GM19452 (cell line): ENCODE results near the gene PLXDC1.

ENCODE experiments used
- ATAC-seq: cut with Tn5 transposase; IDR thresholded peaks from one replicate; pipeline ENCODE4 v1.9.1; 2021; ENCODE audit not compliant: unreplicated experiment

PLXDC1 gene

DNA sequence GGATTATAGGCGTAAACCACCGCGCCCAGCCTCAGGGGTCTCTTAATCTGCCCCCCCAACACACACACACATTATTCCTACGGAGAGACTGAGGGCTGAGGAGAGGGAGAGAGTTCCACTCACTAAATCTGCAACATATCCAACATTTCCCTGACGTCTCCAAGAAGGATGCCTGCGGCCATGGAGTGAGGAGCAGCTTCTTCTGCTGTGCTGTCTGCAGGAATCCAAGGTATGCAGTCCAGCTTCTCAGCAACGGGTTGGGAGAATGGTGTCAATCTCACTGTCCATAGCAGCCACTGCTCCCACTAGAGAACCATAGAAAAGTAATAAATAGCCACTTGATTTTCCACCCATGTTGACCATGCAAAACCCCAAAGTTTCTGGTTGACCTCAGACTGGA, 5.1 kb upstream of the PLXDC1 start:
- ATAC-seq, result no peak

DNA sequence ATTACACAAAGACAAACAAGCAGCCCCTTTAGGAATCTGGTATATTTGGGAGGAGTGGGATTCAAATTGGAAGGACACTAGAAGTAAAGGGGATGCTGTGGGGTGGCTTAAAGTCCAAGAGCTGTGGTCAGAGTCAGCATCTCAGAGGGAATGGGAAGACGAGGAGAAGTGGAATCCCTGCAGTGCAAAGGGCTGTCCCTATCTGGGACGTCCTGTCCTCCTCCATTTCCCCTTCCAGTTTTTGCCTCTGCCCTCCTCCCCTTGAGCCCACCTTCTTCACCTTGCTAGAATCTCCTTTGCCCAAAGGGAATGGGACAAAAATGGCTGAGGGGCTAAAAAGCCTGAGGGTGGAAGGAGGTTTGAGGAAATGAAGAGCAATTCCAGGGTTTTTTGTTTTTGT, 4.2 kb upstream of the PLXDC1 start:
- no peak for ATAC-seq

DNA sequence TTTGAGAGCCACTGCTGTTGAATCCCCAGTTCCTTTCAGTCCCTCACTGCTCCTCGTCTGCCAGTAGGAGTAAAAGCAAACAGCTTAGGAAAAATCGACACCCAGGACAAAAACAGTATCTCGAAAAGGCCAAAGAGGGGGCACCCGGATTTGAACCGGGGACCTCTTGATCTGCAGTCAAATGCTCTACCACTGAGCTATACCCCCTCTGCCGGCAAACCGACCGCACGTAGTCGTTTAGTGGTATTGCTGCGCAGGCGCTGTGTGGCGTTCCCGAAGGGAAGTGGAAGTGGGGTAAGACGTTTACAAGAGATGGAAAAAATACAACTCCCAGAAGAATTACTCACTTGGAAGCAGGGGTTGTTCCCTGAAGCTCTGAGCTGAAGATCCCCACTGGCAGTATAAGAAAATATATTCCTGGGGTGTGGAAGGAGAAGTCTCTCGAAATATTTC, 2.2 kb upstream of the PLXDC1 start:
- peak; percentile 50 for ATAC-seq

DNA sequence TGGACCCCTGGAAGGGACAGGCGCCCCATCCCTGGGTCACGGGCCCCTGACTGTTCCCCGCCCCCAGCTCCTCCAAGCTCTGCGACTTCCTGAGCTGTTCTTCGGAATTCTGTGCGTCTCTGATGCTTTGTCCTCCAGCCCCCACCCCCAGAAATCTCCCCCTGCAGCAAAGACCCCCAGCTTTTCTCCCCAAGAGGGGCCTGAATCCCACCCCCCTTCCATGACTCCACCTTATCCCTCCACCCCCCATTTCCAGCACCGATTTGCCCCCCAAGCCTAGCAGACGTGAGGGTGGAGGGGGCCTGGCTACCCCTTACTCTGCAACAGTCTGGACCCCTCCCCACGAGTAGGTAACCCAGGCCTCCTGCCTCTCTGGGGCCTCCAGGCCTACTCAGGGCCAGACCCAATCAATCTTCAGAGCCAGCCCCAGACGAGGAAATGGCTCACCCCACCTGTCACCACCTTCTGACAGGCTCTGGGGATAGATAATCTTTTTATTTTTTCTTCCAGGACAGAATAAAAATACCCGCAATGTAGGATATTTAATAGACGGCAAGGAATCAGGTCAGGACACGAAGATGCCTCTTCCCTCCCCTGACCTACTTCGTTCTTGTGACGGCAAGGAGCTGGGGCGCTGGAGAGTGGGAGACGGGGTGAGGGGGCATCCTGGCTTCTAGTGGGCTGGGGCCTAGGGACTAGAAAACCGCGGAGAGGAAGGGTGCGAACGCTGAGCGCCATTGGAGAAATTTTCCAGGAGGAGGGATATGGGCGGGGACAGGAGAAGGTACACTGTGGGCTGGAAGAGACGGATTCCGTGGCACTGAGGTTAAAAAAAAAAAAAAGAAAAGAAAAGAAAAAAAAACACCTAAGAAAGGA, 744 bp upstream of the PLXDC1 start:
- no peak for ATAC-seq

DNA sequence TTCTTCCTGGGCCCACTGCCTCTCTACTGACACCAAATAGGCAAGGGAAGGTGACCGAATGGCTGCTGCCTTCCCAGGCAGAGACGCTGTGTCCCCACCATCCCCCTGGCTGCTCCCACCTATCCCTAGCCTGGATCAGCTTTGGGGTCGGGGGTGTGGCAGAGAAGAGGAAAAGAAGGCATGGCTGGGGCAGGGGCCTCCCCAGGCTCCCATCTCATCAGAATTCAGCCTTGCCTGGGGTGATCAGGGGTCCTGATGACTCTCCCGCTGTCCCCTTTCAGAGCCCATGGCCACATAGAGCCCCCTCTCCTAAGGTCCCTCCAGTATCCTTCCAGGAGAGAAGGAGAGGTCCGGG, 665 bp downstream of the PLXDC1 start:
- no peak for ATAC-seq

DNA sequence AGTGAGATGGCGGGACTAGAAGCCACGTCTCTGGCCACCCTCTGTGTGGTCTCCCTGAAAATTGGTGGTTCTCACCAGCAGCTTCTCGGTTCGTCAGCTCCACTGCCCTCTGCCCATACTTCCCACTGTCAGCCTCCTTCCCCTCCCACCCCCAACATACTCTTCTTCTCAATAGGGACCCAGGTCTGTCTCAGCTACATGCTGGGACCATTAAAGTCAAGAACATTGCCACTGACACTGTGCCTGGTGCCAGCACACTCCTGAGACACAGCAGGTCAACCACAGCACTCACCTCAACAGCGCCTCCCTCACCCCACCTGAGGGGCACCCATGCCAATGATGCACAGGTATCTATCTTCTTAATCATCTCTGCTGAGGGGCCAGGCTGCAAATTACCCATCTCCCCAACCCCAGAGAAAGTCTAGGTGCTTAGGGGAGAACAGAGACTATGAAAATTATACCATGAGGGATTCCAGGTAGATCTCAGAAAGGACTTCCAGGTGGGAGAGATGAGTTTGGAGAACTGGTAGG, 1.3 kb downstream of the PLXDC1 start:
- ATAC-seq, result no peak

DNA sequence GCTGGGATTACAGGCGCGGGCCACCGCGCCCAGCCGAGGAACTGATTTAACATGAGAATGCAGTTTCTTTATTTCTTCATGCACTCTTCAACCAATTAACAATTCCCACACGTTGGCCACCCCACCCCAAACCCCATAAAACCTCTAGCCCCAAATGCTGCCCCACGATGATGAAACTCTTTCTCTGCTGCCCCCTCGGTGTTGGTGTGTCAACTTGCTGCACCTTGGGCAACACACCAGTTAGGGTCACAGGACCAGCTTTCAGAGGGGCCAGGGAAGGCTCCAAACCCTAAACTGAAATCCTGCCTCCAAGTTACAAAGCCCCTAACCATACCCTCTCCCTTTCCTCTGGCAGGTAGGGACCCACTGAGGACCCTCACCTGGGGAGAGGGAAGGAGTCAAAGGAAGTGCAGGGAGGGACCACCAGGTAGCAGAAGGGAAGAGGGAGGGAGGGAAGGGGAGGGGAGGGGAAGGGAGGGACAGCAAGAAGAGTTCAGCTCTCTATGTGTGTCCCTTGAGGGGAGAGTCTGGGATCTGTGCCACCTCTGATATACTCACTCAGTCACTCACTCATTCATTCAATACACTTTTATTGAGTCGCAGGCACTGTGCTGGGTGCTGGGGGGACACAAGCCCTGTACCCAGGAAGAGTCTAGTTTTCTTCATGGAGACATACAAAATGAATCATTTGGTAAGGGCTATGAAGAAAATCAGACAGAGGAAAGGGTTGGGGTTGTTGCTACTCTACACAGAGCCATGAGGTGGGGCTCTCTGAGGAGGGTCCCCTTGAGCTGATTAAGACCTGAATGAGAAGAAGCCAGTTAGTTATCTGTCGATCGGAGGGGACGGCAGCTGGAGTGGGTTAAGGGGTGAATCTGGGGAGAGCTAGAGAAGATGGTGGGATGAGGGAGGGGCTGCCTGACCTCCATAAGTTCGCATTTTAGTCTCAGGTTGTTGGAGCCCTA, 3.9 kb downstream of the PLXDC1 start:
- no peak for ATAC-seq

DNA sequence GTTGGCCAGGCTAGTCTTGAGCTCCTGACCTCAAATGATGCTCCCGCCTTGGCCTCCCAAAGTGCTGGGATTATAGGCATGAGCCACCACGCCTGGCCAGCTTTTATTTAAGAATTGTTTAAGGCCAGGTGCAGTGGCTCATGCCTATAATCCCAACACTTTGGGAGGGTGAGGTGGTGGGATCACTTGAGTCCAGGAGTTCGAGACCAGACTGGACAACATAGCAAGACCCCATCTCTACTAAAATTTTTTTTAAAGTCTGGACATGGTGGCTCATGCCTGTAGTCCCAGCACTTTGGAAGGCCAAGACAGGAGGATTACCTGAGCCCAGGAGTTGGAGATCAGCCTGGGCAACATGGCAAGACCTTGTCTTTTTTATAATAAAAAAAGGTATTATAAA, 5.2 kb downstream of the PLXDC1 start:
- no peak for ATAC-seq

DNA sequence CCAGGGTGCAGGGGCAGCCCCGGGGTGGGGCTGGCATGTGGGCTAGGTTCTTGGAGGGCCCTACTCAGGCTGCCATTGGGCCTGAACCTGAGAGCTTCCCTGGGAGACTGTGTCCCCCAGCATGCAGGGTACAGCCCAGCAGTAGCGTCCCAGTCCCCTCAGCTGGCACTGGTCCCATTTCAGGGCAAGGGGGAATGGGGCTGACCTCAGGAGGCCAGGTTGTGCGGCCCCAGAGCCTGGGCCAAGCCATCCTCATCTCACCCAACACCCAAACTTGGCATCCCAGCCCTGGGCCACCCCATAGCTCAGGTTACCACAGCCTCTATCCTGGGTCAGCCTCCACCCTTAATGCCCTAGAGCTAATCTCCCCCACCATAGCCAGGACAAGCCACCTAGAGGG, 6.3 kb downstream of the PLXDC1 start:
- no peak for ATAC-seq

DNA sequence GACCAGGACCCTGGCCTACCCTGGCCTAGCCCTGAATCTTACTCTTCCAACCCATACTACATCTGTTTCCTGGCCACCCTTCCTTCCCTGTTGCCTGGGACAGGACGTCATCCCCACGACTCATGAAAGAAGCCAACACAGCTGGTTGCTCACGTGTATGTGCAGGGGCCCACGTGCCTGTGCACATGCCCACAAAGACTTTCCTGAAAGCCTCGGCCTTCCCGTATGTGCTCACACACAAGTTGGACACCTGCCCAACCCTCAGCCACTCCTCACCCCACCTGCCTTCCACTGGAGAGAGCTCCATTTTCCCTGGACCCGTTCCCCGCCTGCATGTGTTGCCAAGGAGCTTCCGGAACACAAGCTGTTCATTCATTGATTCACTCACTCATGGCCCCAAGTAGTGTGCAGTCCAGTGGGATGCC, 7.0 kb downstream of the PLXDC1 start:
- ATAC-seq, result no peak

DNA sequence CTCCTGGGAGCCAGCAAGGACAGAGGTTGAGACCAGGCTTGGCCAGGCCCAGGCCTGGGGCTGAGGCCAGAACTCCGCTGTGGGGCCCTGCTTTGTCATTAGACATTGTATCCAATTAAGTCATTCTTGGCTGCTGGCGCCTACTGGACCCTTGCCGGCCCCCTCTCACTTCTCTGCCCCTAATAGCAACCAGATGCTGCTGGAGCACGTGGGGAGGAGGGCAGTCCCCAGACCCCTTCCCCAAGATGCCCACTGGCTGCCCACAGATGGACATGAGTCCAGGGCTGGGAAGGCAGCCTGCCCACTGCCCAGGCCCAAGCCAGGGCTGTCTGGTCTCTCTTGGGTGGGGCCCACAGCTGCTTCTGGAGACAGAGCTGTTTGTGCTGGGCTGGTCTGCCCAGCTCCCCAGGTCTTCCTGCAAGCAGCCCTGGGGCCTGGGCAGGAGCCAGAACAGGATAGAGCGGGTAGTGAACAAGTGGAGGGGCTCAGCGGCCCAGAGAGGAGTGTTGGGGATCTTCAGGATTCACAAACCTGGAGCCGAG, 7.8 kb downstream of the PLXDC1 start:
- ATAC-seq, result no peak

DNA sequence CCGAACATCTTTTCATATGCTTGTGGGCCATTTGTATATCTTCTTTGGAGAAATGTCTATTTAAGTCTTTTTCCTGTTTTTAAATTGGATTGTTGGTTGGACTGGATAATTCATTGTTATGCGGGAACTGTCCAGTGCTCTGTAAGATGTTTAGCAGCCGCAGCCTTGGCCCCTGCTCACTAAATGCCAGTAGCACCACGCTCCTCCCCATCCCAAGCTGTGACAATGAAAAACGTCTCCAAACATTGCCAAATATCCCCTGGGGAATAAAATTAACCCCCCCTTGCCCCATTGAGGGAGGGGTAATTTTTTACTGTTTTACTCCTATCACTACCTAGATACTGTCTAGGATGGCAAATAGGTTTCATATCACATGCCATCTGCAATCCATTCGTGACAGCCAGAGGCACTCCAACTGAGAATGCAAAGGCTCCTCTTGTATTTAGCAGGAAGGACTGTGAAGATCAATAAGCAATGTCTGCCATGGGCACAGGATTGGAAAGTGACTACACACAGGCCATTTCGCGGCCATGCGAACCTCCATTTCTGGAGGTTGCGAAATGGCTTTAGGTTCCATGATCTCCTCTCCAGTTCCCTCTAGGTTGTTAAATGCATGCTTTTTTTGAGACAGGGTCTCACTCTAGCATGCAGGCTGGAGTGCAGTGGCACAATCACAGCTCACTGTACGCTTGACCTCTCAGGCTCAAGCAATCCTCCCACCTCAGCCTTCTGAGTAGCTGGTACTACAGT, 9.3 kb downstream of the PLXDC1 start:
- no peak for ATAC-seq

DNA sequence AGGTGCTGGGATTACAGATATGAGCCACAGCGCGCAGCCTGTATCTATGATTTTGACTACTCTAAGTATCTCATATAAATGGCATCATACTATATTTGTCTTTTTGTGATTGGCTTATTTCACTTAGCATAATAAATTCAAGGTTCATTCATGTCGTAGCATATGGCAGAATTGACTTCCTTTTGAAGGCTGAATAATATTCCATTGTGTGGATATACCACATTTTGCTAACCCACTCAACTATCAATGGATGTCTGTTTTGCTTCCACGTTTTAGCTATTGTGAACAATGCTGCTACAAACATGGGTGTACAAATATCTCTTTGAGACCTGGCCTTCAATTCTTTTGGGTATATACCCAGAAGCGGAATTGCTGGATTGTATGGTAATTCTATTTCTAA, 10.1 kb downstream of the PLXDC1 start:
- ATAC-seq, result no peak

DNA sequence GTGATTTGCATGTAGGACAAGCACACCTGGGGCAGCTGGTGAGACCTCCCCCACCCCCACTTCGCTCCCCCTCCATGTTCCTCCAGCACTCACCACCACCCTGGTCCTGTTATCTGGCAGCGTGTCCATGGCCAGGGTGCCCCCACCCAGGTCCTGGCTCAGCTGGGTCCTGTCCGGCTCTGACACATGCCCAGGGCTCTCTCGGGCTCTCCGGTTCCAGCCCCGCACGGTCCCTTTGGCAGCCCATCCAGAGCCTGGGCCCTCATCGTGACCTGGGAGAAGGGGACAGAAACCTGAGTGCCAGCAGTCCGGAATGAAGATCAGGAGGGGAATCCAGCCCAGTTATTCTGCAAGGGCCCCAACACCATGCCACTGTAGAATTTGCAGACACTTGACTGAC, 11.9 kb downstream of the PLXDC1 start:
- ATAC-seq, result no peak

DNA sequence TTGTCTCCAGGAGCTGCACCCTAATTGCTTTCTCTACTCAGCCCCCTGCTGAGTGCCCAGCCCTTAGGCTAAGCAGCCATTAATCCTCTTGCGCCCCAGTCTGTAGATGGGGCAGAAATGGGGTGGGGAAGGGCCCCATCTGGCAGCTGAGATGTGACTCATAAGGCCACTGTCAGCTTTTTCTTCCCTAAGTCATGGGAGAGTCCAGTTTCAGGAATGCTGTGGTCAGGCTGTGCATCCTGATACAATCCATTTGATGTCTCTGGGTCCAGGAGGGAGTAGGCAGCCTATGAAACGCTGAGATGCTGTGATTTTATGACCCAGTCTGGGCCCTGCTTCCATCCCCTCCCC, 12.3 kb downstream of the PLXDC1 start:
- ATAC-seq, result no peak

DNA sequence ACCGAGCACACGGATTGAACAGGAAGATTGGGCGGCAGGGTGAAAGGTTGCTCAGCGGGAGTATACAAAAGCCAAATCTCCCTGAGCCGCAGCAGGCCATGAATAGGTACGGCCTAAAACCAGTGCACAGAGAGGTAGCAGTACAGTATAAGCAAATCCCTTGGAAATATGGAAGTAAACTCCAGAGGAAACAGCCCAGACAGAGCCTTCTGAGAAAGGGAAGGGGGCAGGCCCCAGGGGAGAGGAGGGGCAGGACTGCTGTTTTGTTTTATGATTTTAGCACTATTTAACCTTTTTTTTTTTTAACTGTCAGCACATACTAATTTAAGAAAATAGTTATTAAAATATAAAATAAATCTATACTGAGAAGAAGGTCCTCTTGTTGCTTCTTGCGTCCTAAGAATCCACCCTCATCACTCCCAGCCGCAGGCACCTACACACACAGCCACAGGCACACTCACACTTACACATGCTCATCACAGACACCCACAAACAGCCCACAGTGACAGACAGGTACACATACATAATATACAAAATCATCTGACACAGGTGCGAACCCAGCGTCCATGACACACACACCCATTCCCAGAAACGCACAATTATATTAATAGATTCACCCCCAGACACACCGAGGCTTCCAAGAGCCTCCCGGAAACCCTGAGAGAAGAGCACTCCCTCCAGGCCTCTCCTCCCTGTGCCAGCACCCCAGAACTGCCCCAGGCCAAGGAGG, 12.8 kb downstream of the PLXDC1 start:
- no peak for ATAC-seq

DNA sequence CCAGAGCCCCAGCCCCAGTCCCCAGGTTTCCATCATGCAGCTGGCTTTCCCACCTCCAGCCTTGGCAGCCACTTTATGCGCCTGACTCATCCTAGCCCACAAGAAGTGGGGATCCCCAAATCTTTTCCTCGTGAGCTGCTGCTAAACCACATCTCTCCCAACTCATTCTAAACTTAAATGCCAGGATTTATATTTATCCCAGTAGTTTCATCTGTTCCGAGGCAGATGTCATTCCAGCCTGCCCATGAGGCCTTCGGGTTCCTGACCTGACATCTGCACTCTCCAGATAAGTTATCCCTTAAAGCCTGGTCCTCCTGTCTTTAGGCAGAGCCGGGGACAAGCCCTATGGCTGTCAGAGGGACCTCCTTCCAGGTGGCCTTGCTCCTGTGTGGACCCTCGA, 16.6 kb downstream of the PLXDC1 start:
- ATAC-seq, result no peak

DNA sequence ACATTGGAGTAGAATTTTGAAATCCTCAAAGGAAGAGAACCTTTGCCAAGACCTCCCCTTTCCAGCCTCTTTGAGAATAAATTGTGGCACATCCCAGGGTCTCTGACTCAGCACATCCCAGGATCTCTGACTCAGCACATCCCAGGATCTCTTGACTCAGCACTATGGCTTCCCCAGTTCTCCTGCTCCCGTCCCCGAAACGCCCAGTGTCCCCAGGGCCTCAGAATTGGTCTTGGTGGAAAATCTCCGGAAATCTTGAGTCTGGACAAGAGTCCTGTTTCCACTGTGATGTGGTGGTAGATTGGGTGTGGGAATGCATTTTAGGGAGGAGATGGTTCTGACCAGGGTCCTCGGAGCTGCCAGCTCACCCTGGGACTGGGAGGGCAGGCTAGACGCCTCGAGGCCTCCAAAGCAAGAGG, 19.2 kb downstream of the PLXDC1 start:
- no peak for ATAC-seq

DNA sequence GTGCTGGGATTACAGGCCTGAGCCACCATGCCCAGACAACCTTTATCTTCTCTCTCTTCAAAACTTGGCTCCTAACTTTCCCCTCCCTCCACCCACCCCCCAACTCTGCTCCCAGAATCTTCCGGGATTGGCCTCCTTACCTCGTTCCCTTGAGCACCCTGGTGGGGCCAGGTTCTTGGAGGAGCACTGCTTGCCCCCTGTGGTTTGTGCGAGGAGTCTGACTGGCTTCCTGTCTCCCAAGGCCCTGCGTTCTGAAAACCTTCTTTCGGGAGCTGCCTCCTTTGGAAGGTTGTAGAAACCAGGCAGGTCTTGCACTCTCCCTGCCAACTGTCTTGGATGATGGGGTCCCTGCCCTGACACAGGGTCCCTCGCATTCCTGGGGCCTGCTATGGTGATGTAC, 19.8 kb downstream of the PLXDC1 start:
- no peak for ATAC-seq

DNA sequence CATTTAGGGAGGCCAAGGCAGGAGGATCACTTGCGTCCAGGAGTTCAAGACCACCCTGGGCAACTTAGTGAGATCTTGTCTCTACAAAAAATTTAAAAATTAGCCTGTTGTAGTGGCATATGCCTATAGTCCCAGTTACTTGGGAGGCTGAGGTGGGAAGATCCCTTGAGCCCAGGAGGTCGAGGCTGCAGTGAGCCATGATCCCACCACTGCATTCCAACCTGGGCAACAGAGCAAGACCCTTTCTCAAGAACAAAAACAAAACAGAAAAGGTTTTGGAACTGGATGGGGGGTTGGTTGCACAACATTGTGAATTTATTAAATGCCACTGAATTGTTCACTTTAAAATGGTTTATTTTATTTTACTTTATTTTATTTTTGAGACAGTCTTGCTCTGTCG, 21.2 kb downstream of the PLXDC1 start:
- ATAC-seq, result no peak
